Retina (tissue), 1 donor: Measurements from ENCODE around the gene CARHSP1.
"Not testable (repeated sequence)": the region's sequence is repeated elsewhere in the genome, so short reads cannot be mapped to it uniquely, and the experiment has no call there.

ENCODE experiments used
- DNase-seq: peaks from one replicate; pipeline ENCODE4 v3.0.0-alpha.2; 2016

The CARHSP1 gene

GRCh38 chr16:8853150-8853549, 15.7 kb downstream of the CARHSP1 start:
- no peak for DNase-seq

GRCh38 chr16:8852534-8852933, 16.3 kb downstream of the CARHSP1 start:
- no peak for DNase-seq

- no peak for DNase-seq
These were observed 16.9 kb downstream of the CARHSP1 start for GRCh38 chr16:8851761-8852403.

GRCh38 chr16:8850279-8850885, 18.4 kb downstream of the CARHSP1 start:
- DNase-seq, result no peak

GRCh38 chr16:8849411-8850011, 19.3 kb downstream of the CARHSP1 start:
- no peak for DNase-seq

- no peak for DNase-seq
These were observed 19.8 kb downstream of the CARHSP1 start for GRCh38 chr16:8848939-8849391.

- DNase-seq, result no peak
These were observed 20.4 kb downstream of the CARHSP1 start for GRCh38 chr16:8848231-8848938.

GRCh38 chr16:8847623-8848022, 21.2 kb downstream of the CARHSP1 start:
- DNase-seq, result no peak

GRCh38 chr16:8847145-8847544, 21.7 kb downstream of the CARHSP1 start:
- no peak for DNase-seq

GRCh38 chr16:8846401-8846932, 22.3 kb downstream of the CARHSP1 start:
- DNase-seq, result no peak

GRCh38 chr16:8845699-8846298, 23.0 kb downstream of the CARHSP1 start:
- no peak for DNase-seq

- DNase-seq, result not testable (repeated sequence)
These were observed 25.5 kb downstream of the CARHSP1 start for GRCh38 chr16:8843296-8843695.

GRCh38 chr16:8842016-8842415, 26.8 kb downstream of the CARHSP1 start:
- not testable (repeated sequence) for DNase-seq

GRCh38 chr16:8837594-8837993, 31.2 kb downstream of the CARHSP1 start:
- DNase-seq, result not testable (repeated sequence)

- DNase-seq, result not testable (repeated sequence)
These were observed 32.0 kb downstream of the CARHSP1 start for GRCh38 chr16:8836797-8837196.

GRCh38 chr16:8832717-8833105, 36.1 kb downstream of the CARHSP1 start:
- no peak for DNase-seq

GRCh38 chr16:8831871-8832716, 36.7 kb downstream of the CARHSP1 start:
- no peak for DNase-seq

- no peak for DNase-seq
These were observed 37.4 kb downstream of the CARHSP1 start for GRCh38 chr16:8831450-8831849.

- DNase-seq, result no peak
These were observed 40.2 kb downstream of the CARHSP1 start for GRCh38 chr16:8828541-8829165.

- DNase-seq, result no peak
These were observed 42.4 kb downstream of the CARHSP1 start for GRCh38 chr16:8826278-8826879.

- DNase-seq, result no peak
These were observed 46.4 kb downstream of the CARHSP1 start for GRCh38 chr16:8822403-8822802.
